ENCODE data around the gene BLM. TPM values are rescaled to one million over a fixed set of nuclear protein-coding genes. Genes with fewer than 3 reads are reported as not detected.
A peak's percentile ranks its signal among the peaks of the same experiment; 100 is the strongest.
"Not testable (repeated sequence)": the region's sequence is repeated elsewhere in the genome, so short reads cannot be mapped to it uniquely, and the experiment has no call there.

The BLM gene
- total RNA-seq, 1 donor = 1.4 TPM

DNA sequence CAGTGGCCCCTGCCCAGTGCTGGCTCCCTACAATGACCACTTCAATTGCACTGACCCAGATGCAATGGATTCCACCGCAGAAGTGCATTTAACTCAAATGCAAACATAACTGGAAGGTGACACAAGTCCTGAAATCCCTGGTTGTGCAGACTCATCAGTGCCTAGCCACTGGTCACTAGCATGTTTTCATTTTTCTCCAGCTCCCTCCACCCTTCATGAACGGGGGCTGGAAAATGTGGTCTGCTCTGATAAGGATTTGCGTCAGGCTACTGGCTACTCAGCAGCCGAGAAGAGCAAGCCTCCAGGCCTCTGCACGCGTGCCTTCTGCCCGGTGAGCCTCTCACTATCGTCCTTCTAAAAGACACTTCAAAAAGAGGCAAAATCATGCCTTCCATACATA is 123.8 kb downstream of the BLM start:
- no peaks in the 10 kb centered on the region for H3K9me3 ChIP-seq (ENCODE audit: low read depth, low read length)
- H4K20me1 ChIP-seq (ENCODE audit: insufficient read depth, low read length) = no peaks in the 10 kb centered on the region
- no peak overlapping the region for H3K4me2 ChIP-seq (ENCODE audit: insufficient read depth, low read length)
- H3K27ac ChIP-seq (ENCODE audit: low read depth, low read length) = no peak overlapping the region
- H3K27me3 ChIP-seq (ENCODE audit: insufficient read depth, low read length) = no peaks in the 10 kb centered on the region
- no peak overlapping the region for H2AFZ ChIP-seq (ENCODE audit: low read length)
- H3K4me3 ChIP-seq (ENCODE audit: insufficient read depth, low read length) = no peak overlapping the region
- peak; percentile 52 for DNase-seq (ENCODE audit: insufficient read length, low spot score, missing footprints)
- H3K36me3 ChIP-seq (ENCODE audit: insufficient read depth, low read length) = no peaks in the 10 kb centered on the region
- TF ChIP-seq, protein P1, sequence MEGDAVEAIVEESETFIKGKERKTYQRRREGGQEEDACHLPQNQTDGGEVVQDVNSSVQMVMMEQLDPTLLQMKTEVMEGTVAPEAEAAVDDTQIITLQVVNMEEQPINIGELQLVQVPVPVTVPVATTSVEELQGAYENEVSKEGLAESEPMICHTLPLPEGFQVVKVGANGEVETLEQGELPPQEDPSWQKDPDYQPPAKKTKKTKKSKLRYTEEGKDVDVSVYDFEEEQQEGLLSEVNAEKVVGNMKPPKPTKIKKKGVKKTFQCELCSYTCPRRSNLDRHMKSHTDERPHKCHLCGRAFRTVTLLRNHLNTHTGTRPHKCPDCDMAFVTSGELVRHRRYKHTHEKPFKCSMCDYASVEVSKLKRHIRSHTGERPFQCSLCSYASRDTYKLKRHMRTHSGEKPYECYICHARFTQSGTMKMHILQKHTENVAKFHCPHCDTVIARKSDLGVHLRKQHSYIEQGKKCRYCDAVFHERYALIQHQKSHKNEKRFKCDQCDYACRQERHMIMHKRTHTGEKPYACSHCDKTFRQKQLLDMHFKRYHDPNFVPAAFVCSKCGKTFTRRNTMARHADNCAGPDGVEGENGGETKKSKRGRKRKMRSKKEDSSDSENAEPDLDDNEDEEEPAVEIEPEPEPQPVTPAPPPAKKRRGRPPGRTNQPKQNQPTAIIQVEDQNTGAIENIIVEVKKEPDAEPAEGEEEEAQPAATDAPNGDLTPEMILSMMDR (IDR thresholded peaks at IDR 0.05; ENCODE audit: extremely low read depth, low read depth, low read length) = no peak
- H3K4me1 ChIP-seq (ENCODE audit: insufficient read depth, low read length) = peaks cover 10% of the 10 kb centered on the region
- no peaks in the 10 kb centered on the region for H3K79me2 ChIP-seq (ENCODE audit: insufficient read depth, low read length)

DNA sequence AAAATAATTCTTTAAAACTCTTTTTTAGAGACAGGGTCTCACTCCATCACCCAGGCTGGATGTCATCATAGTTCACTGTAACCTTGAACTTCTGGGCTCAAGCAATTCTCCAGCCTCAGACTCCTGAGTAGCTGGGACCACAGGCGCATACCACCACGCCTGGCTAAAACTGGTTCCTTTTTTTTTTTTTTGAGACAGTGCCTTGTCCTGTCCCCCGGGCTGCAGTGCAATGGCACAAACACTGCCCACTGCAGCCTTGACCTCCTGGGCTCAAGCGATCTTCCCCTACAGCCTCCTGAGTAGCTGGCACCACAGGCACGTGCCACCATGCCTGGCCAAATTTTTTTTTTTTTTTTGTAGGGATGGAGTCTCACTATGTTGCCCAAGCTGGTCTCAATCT is 127.5 kb downstream of the BLM start:
- Histone ChIP-seq H3K4me3 (ENCODE audit: insufficient read depth, low read length) (no peak overlapping the region), H4K20me1 (ENCODE audit: insufficient read depth, low read length) (no peaks in the 10 kb centered on the region), H3K9me3 (ENCODE audit: low read depth, low read length) (no peaks in the 10 kb centered on the region), H2AFZ (ENCODE audit: low read length) (peak overlapping the region; percentile 7), H3K79me2 (ENCODE audit: insufficient read depth, low read length) (no peaks in the 10 kb centered on the region), H3K4me2 (ENCODE audit: insufficient read depth, low read length) (peak overlapping the region; percentile 0), H3K27me3 (ENCODE audit: insufficient read depth, low read length) (no peaks in the 10 kb centered on the region), H3K4me1 (ENCODE audit: insufficient read depth, low read length) (peaks cover 4% of the 10 kb centered on the region), H3K36me3 (ENCODE audit: insufficient read depth, low read length) (no peaks in the 10 kb centered on the region), H3K27ac (ENCODE audit: low read depth, low read length) (no peak overlapping the region)
- TF ChIP-seq, protein P1 (IDR thresholded peaks at IDR 0.05; ENCODE audit: extremely low read depth, low read depth, low read length) = no peak
- no peak for DNase-seq (ENCODE audit: insufficient read length, low spot score, missing footprints)

DNA sequence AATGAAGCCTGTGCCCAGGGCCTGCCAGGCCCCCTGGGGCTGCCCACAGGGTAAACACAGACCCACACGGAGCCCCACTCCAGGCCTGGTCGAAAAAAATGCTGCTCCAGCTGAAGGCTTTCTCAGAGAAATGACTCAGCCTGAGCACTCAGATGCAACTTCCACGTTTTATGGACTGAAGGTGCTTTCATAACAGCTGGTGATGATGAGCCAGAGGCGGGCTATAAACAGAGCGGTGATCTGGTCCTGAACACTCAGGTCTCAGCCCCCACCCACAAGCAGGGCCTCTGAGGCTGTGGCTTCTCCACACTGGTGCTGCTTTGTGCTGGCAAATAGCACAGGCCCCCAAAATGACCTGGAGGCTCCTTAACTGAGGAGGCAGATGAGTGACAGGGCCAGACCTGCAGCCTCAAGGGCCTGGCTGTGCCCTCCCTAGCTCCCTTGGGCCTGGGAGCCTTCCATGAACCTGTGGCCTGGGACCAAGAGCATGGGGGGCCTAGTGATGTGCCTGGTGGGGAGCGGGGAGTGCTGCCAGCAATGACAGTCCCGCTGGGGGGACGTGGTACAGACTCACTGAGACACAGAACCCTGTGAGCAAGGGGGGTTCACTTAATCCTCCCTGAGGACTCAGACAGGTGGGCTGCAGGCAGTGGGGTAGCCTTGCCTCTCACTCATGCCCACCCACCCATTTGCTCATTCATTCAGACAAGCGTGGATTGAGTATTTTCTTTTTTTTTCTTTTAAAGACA is 128.2 kb downstream of the BLM start:
- Histone ChIP-seq H3K36me3 (ENCODE audit: insufficient read depth, low read length) (no peaks in the 10 kb centered on the region), H3K27me3 (ENCODE audit: insufficient read depth, low read length) (no peaks in the 10 kb centered on the region), H3K4me1 (ENCODE audit: insufficient read depth, low read length) (peaks cover 4% of the 10 kb centered on the region), H3K4me2 (ENCODE audit: insufficient read depth, low read length) (peak overlapping the region; percentile 0), H3K9me3 (ENCODE audit: low read depth, low read length) (no peaks in the 10 kb centered on the region), H3K79me2 (ENCODE audit: insufficient read depth, low read length) (no peaks in the 10 kb centered on the region), H3K27ac (ENCODE audit: low read depth, low read length) (peak overlapping the region; percentile 52), H3K4me3 (ENCODE audit: insufficient read depth, low read length) (no peak overlapping the region), H4K20me1 (ENCODE audit: insufficient read depth, low read length) (no peaks in the 10 kb centered on the region), H2AFZ (ENCODE audit: low read length) (peak overlapping the region; percentile 7)
- TF ChIP-seq, protein P1 (IDR thresholded peaks at IDR 0.05; ENCODE audit: extremely low read depth, low read depth, low read length) = no peak
- peak; percentile 93 for DNase-seq (ENCODE audit: insufficient read length, low spot score, missing footprints)

DNA sequence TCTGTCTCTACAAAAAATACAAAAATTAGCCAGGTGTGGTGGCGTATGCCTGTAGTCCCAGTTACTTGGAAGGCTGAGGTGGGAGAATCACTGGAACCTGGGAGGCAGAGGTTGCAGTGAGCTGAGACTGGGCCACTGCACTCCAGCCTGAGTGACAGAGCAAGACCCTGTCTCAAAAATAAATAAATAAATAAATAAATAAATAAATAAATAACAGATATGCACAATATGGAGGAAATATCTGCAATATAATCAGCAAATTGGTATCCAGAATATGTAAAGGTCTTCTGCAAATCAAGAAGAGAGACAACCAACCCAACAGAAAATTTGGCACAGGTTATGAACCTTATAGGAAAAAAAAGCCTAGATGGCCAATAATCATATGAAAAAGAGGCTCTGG is 132.3 kb downstream of the BLM start:
- peaks cover 10% of the 10 kb centered on the region for H3K4me1 ChIP-seq (ENCODE audit: insufficient read depth, low read length)
- not testable (repeated sequence) for H3K27ac ChIP-seq (ENCODE audit: low read depth, low read length); H3K4me2 ChIP-seq (ENCODE audit: insufficient read depth, low read length); H3K9me3 ChIP-seq (ENCODE audit: low read depth, low read length); H3K27me3 ChIP-seq (ENCODE audit: insufficient read depth, low read length); DNase-seq (ENCODE audit: insufficient read length, low spot score, missing footprints); H3K79me2 ChIP-seq (ENCODE audit: insufficient read depth, low read length); H3K36me3 ChIP-seq (ENCODE audit: insufficient read depth, low read length); H2AFZ ChIP-seq (ENCODE audit: low read length); H4K20me1 ChIP-seq (ENCODE audit: insufficient read depth, low read length); H3K4me3 ChIP-seq (ENCODE audit: insufficient read depth, low read length)
